Activated CD4-positive, alpha-beta T cell treated with anti-CD3 and anti-CD28 coated beads for 4 hours (primary cell): ENCODE measurements around the gene BMPER.

Source experiments
- DNase-seq, 2 donors: peaks; one replicate each; pipeline ENCODE4 v3.0.0-alpha.2; 2020

The BMPER gene

DNA sequence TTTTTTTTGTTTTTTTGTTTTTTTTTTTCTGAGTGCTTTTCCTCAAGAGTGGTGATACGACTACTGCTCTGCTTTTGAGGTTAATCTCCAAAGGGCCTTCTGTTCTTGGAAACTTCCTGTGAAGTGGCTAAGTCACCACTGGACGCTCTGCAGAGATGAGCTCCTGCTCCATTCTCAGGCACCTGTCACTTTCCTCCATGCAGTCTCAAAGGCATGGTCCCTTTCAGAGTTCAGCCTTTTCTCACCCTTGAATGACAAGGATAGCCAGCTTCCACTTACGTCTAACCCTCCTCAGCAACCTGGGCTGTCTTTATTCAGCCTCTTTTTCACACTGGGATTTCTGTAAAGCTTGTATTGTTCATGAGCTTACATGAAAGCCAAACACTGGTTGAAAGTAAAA is 65.8 kb downstream of the BMPER start:
- no peak for DNase-seq

GRCh38 chr7:33973231-33974015 is 68.1 kb downstream of the BMPER start:
- no peak for DNase-seq

DNA sequence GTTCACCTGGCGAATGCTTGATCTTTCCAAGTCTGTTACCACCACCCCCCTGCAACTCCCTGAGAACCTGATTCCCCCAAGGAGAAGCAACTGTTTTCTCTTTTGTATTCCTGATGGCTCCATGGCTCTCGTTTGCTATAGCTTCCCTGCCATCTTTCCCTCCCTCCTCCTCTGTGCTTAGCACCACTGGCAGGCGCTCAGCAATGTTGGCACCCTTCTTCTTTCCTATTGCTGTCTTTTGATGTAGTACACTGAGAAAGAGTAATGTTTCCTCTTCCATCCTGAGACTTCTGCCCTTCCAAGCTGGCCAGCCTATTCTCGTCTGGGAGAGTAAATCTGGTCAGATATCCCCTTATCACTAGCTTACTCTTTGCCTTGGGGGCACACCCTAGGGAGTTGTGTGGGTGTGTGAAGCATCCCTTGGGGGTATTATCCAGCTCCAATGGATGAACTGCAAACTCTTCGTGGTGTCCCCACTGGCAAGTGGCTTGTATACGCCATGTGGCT is 74.0 kb downstream of the BMPER start:
- DNase-seq, result no peak

GRCh38 chr7:33979807-33980355 is 74.5 kb downstream of the BMPER start:
- no peak for DNase-seq

- DNase-seq, result no peak
Observed at GRCh38 chr7:33981226-33981625, 75.9 kb downstream of the BMPER start.

DNA sequence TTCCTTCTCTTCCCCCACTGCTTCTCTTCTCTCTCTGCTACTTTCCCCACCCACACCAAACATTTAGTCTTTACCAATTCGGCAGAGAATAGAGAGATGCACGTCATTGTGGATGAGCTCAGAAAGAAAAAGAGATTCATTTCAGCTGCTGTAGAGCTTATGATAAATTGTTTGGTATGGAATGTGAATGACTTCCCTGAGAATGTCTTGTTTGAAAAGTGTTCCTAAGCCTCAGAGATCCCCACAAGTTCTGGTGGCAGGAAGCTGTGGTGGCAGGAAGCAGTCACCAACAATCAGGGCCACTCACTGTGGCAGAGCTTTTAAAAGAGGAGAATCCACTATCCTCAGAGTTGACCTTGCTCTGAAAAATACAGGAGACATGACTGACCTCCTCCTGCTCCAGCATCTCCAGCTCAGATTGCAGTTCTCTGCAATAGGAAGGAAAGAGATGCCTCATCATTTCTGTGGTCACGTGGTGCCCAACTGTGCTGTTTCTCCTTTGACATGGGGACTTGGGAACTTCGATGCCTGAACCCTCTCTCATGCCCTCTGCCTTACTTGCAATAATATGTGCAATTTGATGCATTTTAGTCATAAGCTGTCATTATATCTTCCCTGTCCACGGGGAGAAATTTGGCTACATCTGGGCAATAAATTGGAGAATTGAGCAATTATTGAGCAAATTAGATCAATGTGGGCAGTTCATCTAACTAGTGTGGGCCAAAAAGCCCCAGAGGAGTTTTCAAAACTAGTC is 76.5 kb downstream of the BMPER start:
- no peak for DNase-seq

DNA sequence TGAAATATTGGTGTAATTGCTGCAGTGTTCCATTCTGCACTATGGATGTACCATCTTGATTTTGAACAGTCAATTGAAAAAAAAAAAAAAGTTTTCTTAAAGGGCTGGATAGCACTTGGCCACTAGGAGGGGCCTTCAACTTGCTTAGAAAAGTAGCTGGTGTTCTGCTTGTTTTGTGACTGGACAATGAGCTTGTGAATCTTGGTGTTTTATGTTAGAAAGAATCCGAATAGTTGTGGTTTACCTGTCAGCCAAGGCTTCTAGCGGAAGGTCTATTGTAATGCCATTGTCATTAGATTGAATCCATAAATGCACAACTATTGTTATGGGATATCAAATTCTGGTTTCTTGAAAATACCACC is 77.1 kb downstream of the BMPER start:
- DNase-seq, result no peak

DNA sequence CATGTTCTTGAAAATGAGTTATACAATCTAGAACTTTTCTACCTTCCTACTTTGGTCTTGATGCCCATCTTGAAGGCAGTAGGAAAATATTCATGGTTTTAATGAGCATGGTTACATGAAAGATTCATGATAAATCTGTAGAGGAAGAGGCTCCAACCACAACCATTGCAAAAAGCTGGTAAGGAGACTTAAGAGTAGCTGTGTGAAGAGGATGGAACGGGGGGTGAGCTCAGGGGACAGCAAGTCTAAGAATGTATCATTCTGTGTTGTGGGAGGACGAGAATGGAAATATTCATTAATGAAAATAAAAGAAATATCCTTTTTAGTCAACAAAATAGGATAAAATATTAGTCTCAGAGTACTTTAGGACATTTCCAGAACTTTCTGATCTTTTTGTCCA is 81.1 kb downstream of the BMPER start:
- DNase-seq, result no peak

DNA sequence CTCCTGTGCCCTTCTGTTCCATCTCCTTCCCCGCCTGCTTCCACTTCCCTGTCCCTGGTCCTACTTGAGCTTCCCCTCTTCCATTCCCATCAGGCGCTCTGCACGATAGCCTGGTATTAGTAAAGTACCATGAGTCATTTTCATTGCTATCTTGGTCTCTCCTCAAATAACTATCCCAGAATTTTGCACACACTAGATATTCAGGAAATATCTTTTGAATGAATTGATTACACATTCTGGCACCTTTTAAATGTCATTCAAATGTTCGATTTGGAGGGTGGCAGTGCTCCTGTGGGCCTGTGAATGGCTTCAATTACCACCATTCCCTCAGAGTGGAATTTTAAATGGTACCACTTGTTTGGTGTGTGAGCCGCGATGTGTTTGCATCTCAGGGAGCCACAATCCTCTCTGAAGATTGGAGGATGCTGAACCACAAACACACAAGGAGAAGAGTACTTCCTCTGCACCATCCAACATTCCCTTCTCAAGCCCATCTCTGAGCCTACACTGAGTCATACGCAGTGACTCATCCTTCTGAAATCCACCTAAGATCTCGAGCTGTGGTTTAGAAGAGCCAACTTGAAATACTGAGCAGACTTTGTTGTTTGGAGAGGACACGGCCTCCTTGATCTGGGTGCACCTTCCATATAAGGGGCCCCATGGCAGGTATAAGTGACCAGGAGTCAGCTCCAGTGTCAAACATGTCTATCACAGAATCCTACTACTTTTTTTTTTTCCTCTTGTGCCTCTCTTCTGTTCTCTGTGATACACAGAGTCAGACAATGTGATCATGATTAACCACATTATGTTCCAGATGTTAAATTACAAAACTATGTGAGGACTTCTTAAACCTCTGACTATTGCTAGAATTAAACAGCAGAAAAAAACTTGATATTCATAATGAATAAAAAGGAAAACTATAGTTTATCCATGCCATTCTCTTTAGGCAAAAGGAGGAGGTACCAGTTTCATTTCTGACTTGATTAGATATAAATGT is 81.9 kb downstream of the BMPER start:
- DNase-seq, result no peak

DNA sequence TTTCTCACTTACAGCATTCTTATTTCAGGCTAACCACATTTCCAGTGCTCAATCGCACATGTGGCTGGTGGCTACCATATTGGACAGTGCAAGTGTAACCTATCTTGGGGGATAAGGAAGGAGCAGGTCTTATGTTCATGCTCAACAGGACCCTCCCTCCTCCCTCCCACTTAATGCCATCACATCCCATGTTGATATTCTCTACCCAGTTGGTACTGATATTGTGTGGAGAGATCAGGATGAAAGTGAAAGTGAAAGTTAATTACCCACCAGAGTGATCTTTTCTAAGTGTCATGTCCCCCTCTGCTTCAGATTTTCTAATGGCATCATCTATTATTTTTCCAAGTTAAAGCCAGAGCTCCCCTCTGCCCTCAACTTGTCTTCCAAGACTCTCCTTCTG is 91.6 kb downstream of the BMPER start:
- DNase-seq, result no peak

GRCh38 chr7:33998476-33998875 is 93.1 kb downstream of the BMPER start:
- no peak for DNase-seq

- no peak for DNase-seq
Observed at GRCh38 chr7:34011017-34011695, 105.8 kb downstream of the BMPER start.

DNA sequence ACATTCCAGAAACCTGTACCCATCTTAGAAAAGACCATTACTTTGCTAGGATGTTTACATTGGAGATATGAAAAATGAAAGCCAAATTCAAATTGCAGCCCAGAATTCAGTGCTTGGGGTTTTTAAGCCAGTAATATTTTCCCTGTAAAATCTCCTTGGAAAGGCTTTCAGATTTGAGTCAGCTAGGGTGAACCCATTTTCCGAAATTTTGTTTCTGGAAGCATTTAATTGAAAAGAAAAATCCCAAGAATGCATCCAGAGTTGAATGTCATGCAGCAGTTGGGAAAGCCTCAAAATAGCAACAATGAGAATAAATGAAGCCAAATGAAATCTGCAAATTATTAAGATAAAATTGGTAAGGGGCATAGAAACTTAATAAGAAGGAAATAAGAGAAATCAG is 106.4 kb downstream of the BMPER start:
- DNase-seq, result no peak

GRCh38 chr7:34013421-34013820 is 108.1 kb downstream of the BMPER start:
- DNase-seq, result no peak

DNA sequence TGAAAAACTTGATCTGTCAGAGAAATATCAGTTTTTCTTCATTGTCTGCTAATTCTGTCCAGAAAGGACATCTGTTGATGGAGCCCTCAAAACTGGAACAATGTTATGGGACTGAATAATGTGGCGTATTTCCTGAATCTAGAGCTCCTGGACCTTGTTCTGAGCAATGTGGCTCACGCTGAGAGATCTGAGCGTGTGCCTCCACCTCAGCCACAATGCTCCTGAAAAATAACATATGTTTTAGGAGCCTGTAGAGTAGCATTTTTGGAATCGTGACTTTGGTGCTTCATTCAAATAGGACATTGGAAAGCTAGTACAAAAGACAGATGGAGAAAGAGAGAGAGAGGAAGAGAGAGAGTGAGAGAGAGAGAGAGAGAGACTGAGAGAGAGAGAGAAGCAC is 110.3 kb downstream of the BMPER start:
- no peak for DNase-seq

DNA sequence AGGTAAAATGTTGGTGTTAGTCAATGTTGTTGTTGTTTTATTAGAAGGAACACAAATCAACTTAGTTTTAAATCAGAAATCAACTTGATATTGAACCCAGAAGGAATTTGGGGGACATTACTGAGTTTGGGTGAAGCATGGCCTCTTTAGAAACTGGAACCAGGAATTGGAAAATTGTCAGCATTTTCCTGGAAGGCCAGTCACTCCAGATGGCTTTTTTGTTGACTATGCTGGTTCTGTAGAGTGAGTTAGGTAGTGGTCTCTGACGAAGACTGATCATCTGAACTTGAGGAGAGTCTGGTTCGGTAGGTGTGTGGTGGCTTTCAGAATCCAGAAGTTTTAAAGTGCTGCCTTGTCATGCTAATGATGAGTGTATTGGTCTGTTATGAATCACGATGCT is 111.5 kb downstream of the BMPER start:
- DNase-seq, result no peak

DNA sequence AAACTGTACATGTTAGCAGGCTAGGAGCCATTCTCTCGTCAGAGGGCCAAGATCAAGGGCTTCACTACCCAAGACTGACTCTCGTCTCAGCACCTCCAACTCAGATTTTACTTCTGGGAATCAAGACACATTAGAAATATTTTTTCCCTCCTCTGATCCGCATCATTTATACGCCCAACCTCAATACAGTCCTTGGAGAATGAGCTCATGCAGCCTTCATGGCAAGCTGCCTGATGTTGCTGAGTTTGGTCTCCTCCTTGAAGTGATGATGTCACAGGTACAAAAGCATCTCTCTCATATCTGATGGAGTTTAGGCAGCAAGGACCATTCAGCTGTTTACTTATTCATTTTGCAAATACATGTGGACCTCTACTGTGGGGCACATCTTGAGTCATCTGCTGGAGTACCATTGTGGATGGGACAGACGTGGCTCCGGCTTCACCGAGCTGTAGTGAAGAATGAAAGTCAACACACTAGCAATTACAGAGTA is 114.0 kb downstream of the BMPER start:
- no peak for DNase-seq

GRCh38 chr7:34022626-34023025 is 117.3 kb downstream of the BMPER start:
- DNase-seq, result no peak

GRCh38 chr7:34025600-34025999 is 120.3 kb downstream of the BMPER start:
- no peak for DNase-seq

DNA sequence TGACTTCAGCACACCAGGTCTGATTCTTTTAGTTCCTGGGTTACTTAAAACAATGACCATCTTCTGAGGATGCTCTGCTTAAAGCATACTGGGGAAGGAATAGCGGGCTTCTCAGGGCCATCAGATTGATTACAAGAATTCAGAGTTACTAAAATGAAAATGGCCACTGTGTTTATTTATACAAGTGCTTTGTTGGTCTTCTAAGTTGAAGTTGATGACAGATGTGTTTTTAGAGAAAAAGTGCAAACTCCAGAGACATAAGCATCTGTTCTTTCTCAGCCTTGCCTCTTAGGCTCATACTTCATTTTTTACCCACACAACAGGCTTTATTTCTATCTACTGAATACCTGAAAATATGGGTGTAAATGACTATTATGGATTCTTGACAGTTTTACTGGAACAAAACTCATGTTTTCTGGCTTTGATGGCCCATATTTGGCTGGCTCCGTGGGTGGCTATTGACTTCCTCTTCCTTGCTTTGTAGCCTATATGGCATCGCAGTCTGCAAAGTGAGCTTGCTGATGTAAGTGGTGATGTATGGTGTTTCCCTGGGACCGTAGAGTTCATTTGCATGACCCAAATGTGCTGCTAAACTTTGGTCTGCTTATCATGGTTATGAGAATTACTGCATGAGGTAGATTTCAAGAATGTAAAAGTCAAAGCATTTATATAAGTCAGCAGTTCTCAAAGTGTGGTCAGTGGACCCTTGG is 121.3 kb downstream of the BMPER start:
- DNase-seq, result no peak

- no peak for DNase-seq
Observed at GRCh38 chr7:34031156-34031555, 125.8 kb downstream of the BMPER start.
